ENCODE measurements around the gene KLHL2.

Gene KLHL2

DNA sequence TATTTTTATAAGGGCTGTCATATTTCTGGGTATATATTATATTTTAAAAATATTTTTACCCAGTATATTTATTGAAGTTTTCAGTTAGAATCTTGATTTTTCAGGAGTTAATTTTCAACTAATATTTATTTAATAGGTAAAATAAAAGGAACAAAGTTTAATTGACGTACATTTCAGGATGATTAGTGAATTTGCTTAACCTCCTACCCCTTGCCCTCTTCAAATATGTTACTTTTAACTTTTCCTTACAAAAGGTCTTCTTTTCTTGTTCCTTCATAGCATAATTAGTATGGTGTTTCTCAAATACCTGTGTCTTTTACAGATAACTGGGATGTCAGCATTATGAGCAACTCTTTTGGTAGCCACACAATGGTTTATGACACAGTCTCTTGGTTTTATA is 95.3 kb downstream of the KLHL2 start:
- CTCF ChIA-PET = no interaction called here
- POLR2A ChIA-PET = no interaction called here
- Histone ChIP-seq H3K4me3 (ENCODE audit: low read depth, low read length) (no peak overlapping the region), H3K9me3 (ENCODE audit: control insufficient read depth, insufficient read depth, low read depth, low read length) (no peaks in the 10 kb centered on the region), H3K36me3 (ENCODE audit: control insufficient read depth in 2 of 2, insufficient read depth in 1 of 2, low read length in 2 of 2) (peaks cover 0 to 5% of the 10 kb centered on the region in 2 experiments; a peak in 2 of 3 replicates), H3K27ac (ENCODE audit: extremely low read depth, low read depth, low read length) (no peak overlapping the region), H3K4me1 (ENCODE audit: control insufficient read depth, insufficient read depth, low read length) (no peaks in the 10 kb centered on the region)
- no peak for TF ChIP-seq ZXDB (tag by site-specific recombination; IDR thresholded peaks at IDR 0.05)
- no peak for TF ChIP-seq ZFP41 (tag by site-specific recombination; IDR thresholded peaks at IDR 0.05; ENCODE audit: borderline replicate concordance)
- TF ChIP-seq ZNF501 (tag by site-specific recombination; IDR thresholded peaks at IDR 0.05) = no peak

DNA sequence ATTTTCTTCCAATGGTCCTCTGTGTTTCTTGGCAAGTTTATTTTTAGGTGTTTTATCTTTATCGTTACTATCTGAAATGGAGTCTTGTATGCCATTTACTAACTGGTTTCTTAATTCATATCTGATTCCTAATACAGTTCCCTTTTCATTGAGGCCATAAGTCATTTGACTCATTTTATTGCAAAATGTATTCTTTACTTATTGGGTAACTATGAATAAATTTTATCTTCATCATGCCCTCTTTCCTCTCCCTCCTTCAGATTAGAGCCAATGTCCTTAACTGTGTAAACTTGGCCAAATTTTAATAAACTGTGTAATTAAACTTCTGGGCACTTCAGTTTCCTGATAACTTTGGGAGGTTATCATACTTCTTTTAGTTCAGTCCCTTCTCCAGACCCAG is 100.8 kb downstream of the KLHL2 start:
- no peak overlapping the region for H3K4me3 ChIP-seq (ENCODE audit: low read depth, low read length)
- POLR2A ChIA-PET = no interaction called here
- H3K36me3 ChIP-seq (ENCODE audit: control insufficient read depth in 2 of 2, insufficient read depth in 1 of 2, low read length in 2 of 2) = no peaks in the 10 kb centered on the region
- TF ChIP-seq ZFP3 (tag by site-specific recombination; IDR thresholded peaks at IDR 0.05; ENCODE audit: low read depth) = no peak
- no peak for TF ChIP-seq ZNF600 (tag by site-specific recombination; IDR thresholded peaks at IDR 0.05)
- TF ChIP-seq ZNF416 (tag by site-specific recombination; IDR thresholded peaks at IDR 0.05) = no peak
- TF ChIP-seq ZSCAN5A (tag by site-specific recombination; IDR thresholded peaks at IDR 0.05) = no peak
- no peak for TF ChIP-seq ZNF211 (tag by site-specific recombination; IDR thresholded peaks at IDR 0.05; ENCODE audit: low read depth)
- TF ChIP-seq, protein P1, sequence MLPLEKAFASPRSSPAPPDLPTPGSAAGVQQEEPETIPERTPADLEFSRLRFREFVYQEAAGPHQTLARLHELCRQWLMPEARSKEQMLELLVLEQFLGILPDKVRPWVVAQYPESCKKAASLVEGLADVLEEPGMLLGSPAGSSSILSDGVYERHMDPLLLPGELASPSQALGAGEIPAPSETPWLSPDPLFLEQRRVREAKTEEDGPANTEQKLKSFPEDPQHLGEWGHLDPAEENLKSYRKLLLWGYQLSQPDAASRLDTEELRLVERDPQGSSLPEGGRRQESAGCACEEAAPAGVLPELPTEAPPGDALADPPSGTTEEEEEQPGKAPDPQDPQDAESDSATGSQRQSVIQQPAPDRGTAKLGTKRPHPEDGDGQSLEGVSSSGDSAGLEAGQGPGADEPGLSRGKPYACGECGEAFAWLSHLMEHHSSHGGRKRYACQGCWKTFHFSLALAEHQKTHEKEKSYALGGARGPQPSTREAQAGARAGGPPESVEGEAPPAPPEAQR (tag by site-specific recombination; IDR thresholded peaks at IDR 0.05) = no peak
- TF ChIP-seq ZNF473 (tag by site-specific recombination; IDR thresholded peaks at IDR 0.05) = no peak
- TF ChIP-seq ZNF561 (tag by site-specific recombination; IDR thresholded peaks at IDR 0.05; ENCODE audit: borderline replicate concordance) = no peak
- no peak for TF ChIP-seq ZNF391 (tag by site-specific recombination; IDR thresholded peaks at IDR 0.05; ENCODE audit: borderline replicate concordance, low read depth)
- no peak for TF ChIP-seq ZNF354C (tag by site-specific recombination; IDR thresholded peaks at IDR 0.05; ENCODE audit: borderline replicate concordance, low read depth)
- TF ChIP-seq ZNF341 (tag by site-specific recombination; IDR thresholded peaks at IDR 0.05; ENCODE audit: low read depth) = no peak
- H3K27ac ChIP-seq (ENCODE audit: extremely low read depth, low read depth, low read length) = no peak overlapping the region
- CTCF ChIA-PET = no interaction called here
- H3K9me3 ChIP-seq (ENCODE audit: control insufficient read depth, insufficient read depth, low read depth, low read length) = no peaks in the 10 kb centered on the region
- H3K4me1 ChIP-seq (ENCODE audit: control insufficient read depth, insufficient read depth, low read length) = no peaks in the 10 kb centered on the region

- TF ChIP-seq REPIN1 (tag by site-specific recombination; IDR thresholded peaks at IDR 0.05; ENCODE audit: low read depth) (no peak), ZNF639 (tag by site-specific recombination; IDR thresholded peaks at IDR 0.05) (no peak), ZNF521 (tag by site-specific recombination; IDR thresholded peaks at IDR 0.05) (no peak), ZFHX2 (tag by site-specific recombination; conservative IDR thresholded peaks at IDR 0.05) (no peak), ZNF426 (tag by site-specific recombination; IDR thresholded peaks at IDR 0.05) (no peak), ZNF837 (tag by site-specific recombination; IDR thresholded peaks at IDR 0.05) (no peak), ZNF37A (tag by site-specific recombination; IDR thresholded peaks at IDR 0.05) (no peak), SP3 (tag by site-specific recombination; IDR thresholded peaks at IDR 0.05) (no peak), ZNF548 (tag by site-specific recombination; IDR thresholded peaks at IDR 0.05) (no peak), KLF7 (tag by site-specific recombination; IDR thresholded peaks at IDR 0.05; ENCODE audit: borderline replicate concordance) (no peak), RBAK (tag by site-specific recombination; IDR thresholded peaks at IDR 0.05) (no peak), ZFP37 (tag by site-specific recombination; IDR thresholded peaks at IDR 0.05) (no peak), ZNF239 (tag by site-specific recombination; IDR thresholded peaks at IDR 0.05) (no peak), ZNF112 (tag by site-specific recombination; IDR thresholded peaks at IDR 0.05) (no peak), EGR2 (tag by site-specific recombination; IDR thresholded peaks at IDR 0.05; ENCODE audit: low read depth) (no peak)
- H3K9me3 ChIP-seq (ENCODE audit: control insufficient read depth, insufficient read depth, low read depth, low read length) = no peaks in the 10 kb centered on the region
- H3K27ac ChIP-seq (ENCODE audit: extremely low read depth, low read depth, low read length) = no peak overlapping the region
- ChIA-PET POLR2A (no interaction called here), CTCF (no interaction called here)
- no peaks in the 10 kb centered on the region for H3K4me1 ChIP-seq (ENCODE audit: control insufficient read depth, insufficient read depth, low read length)
- H3K4me3 ChIP-seq (ENCODE audit: low read depth, low read length) = no peak overlapping the region
- H3K36me3 ChIP-seq (ENCODE audit: control insufficient read depth in 2 of 2, insufficient read depth in 1 of 2, low read length in 2 of 2) = no peaks in the 10 kb centered on the region
Measured at GRCh38 chr4:165308606-165309005, 101.2 kb downstream of the KLHL2 start.

Data from HEK293 (cell line).